Measurements from ENCODE around the gene NAA50.

DNA sequence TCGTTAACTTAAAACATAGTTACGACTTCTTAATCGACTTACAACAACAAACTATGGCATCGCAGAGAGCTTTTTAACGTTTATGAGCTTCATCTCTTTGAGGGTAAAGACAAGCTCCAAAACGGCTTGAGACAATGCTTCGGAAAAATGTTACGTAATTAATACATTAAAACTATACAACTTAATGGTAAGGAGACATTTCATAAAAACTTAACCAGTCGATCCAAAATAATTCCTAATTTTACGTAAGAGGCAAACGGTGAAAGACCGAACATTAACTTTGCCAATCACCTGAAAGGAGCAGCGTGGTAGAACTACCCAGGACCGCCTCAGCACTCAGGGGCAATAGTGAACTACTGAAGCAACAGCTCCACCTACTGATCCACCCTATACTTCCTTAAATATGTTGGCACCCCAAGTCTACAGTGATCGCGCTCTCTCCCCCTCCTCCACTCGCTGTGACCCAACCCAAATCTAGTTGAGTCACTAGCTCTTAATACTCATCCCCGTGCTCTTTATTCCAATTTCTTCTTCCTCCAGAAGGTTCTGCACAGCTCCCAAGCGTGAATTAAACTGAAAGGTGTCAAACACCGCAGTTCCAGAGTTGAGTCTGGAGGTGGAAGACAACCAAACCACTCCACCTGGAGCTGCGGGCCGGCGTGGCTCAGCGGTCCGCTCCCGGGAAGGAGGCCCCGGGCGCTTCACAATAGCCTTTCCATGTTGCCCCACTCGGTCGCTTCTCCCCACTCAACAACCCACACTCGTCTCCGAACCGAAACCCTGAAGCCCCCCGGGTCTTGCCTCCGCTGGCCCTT lies 901 bp downstream of the NAA50 start:
- TF ChIP-seq POLR2A (IDR thresholded peaks at IDR 0.05; ENCODE audit: low read depth, low read length) (no peak), POLR2AphosphoS5 (IDR thresholded peaks at IDR 0.05; ENCODE audit: low read depth, low read length) (no peak)
